MM.1S (cell line): ENCODE results near the gene IGSF10.

Experiments used
- DNase-seq: peaks from one replicate; pipeline ENCODE4 v3.0.0-alpha.2; 2015
- H2AFZ ChIP-seq: fragments of 300-600 bp; sonication (generic); 2 replicates; pipeline ENCODE4 v1.6.0; 2016; ENCODE audit warnings: antibody characterized with exemption, low read length
- H3F3A ChIP-seq: fragments of 300-600 bp; sonication (generic); 2 replicates; pipeline ENCODE4 v1.6.1; 2016; ENCODE audit warnings: mild to moderate bottlenecking, antibody characterized with exemption, low read length, moderate library complexity, mixed read lengths; ENCODE audit not compliant: insufficient read depth
- H3K27ac ChIP-seq: fragments of 300-600 bp; sonication (generic); 2 replicates; pipeline ENCODE4 v1.5.1; 2016; ENCODE audit warnings: mild to moderate bottlenecking, low read length
- H3K27me3 ChIP-seq: fragments of 300-600 bp; sonication (generic); replicated peaks from 2 replicates; pipeline ENCODE4 v1.6.0; 2016; ENCODE audit warnings: low read length; ENCODE audit not compliant: insufficient read depth
- H3K36me3 ChIP-seq: fragments of 300-600 bp; sonication (generic); replicated peaks from 2 replicates; pipeline ENCODE4 v1.6.1; 2016; ENCODE audit warnings: mild to moderate bottlenecking, low read length, mixed read lengths; ENCODE audit not compliant: insufficient read depth
- H3K4me1 ChIP-seq: fragments of 300-600 bp; sonication (generic); 2 replicates; pipeline ENCODE4 v1.6.1; 2016; ENCODE audit warnings: low read length, mixed read lengths
- H3K4me2 ChIP-seq: fragments of 300-600 bp; sonication (generic); 2 replicates; pipeline ENCODE4 v1.6.0; 2016; ENCODE audit warnings: low read depth, low read length
- H3K4me3 ChIP-seq: fragments of 300-600 bp; sonication (generic); 2 replicates; pipeline ENCODE4 v1.5.1; 2016; ENCODE audit warnings: low read length, mixed read lengths
- H3K79me2 ChIP-seq: fragments of 300-600 bp; sonication (generic); 2 replicates; pipeline ENCODE4 v1.6.1; 2016; ENCODE audit warnings: mixed run types, low read length, mixed read lengths
- H3K9ac ChIP-seq: fragments of 300-600 bp; sonication (generic); 2 replicates; pipeline ENCODE4 v1.6.1; 2016; ENCODE audit warnings: low read length, mixed read lengths
- H3K9me2 ChIP-seq: fragments of 300-600 bp; sonication (generic); replicated peaks from 2 replicates; pipeline ENCODE4 v1.6.1; 2016; ENCODE audit warnings: mild to moderate bottlenecking, low read length, mixed read lengths; ENCODE audit not compliant: insufficient read depth
- H3K9me3 ChIP-seq: fragments of 300-600 bp; sonication (generic); replicated peaks from 2 replicates; pipeline ENCODE4 v1.6.1; 2016; ENCODE audit warnings: mild to moderate bottlenecking, low read length, mixed read lengths; ENCODE audit not compliant: insufficient read depth
- H4K20me1 ChIP-seq: fragments of 300-600 bp; sonication (generic); 2 replicates; pipeline ENCODE4 v1.6.1; 2016; ENCODE audit warnings: mild to moderate bottlenecking, low read length, moderate library complexity, mixed read lengths; ENCODE audit not compliant: insufficient read depth
- CTCF ChIP-seq: fragments of 300-600 bp; sonication (generic); IDR thresholded peaks from 2 replicates; pipeline ENCODE4 v1.5.1; 2016; ENCODE audit warnings: antibody characterized with exemption, low read length, mixed read lengths
- EZH2 ChIP-seq: fragments of 300-600 bp; sonication (generic); optimal IDR thresholded peaks from 2 replicates; pipeline ENCODE3; 2017; ENCODE audit warnings: low read depth, mild to moderate bottlenecking, antibody characterized with exemption, low read length, mixed read lengths
- EZH2phosphoT487 ChIP-seq: fragments of 300-600 bp; sonication (generic); IDR thresholded peaks from 2 replicates; pipeline ENCODE4 v1.6.1; 2018; ENCODE audit warnings: antibody characterized with exemption, low read length

IGSF10 gene

GRCh38 chr3:151483488-151483887 lies 22.6 kb upstream of the IGSF10 start:
- DNase-seq, result no peak
- Histone ChIP-seq H3K4me1 (no peaks in the 10 kb centered on the region), H3K36me3 (no peaks in the 10 kb centered on the region), H2AFZ (no peak overlapping the region), H3K9ac (no peak overlapping the region), H3K27ac (no peak overlapping the region), H3K4me3 (no peak overlapping the region), H3K9me3 (no peaks in the 10 kb centered on the region), H3K9me2 (no peaks in the 10 kb centered on the region), H3F3A (no peaks in the 10 kb centered on the region), H3K79me2 (no peaks in the 10 kb centered on the region), H3K4me2 (no peak overlapping the region), H4K20me1 (no peaks in the 10 kb centered on the region), H3K27me3 (no peaks in the 10 kb centered on the region)
- TF ChIP-seq EZH2phosphoT487 (no peak), EZH2 (no peak), CTCF (no peak)

GRCh38 chr3:151480492-151480891 lies 19.6 kb upstream of the IGSF10 start:
- Histone ChIP-seq H3K9ac (no peak overlapping the region), H3K4me3 (no peak overlapping the region), H3K4me1 (no peaks in the 10 kb centered on the region), H3K4me2 (no peak overlapping the region), H3K9me2 (no peaks in the 10 kb centered on the region), H3K9me3 (no peaks in the 10 kb centered on the region), H2AFZ (no peak overlapping the region), H3K27me3 (no peaks in the 10 kb centered on the region), H3K27ac (no peak overlapping the region), H4K20me1 (no peaks in the 10 kb centered on the region), H3K79me2 (no peaks in the 10 kb centered on the region), H3F3A (no peaks in the 10 kb centered on the region), H3K36me3 (no peaks in the 10 kb centered on the region)
- no peak for DNase-seq
- TF ChIP-seq CTCF (no peak), EZH2 (no peak), EZH2phosphoT487 (no peak)

GRCh38 chr3:151479452-151479851 lies 18.6 kb upstream of the IGSF10 start:
- no peaks in the 10 kb centered on the region for H3K9me3 ChIP-seq
- H3K27me3 ChIP-seq, result no peaks in the 10 kb centered on the region
- no peak overlapping the region for H3K9ac ChIP-seq
- H3K79me2 ChIP-seq, result no peaks in the 10 kb centered on the region
- no peaks in the 10 kb centered on the region for H4K20me1 ChIP-seq
- no peaks in the 10 kb centered on the region for H3F3A ChIP-seq
- TF ChIP-seq EZH2phosphoT487 (no peak), EZH2 (no peak), CTCF (no peak)
- H3K9me2 ChIP-seq, result no peaks in the 10 kb centered on the region
- H2AFZ ChIP-seq, result no peak overlapping the region
- H3K4me2 ChIP-seq, result no peak overlapping the region
- no peaks in the 10 kb centered on the region for H3K36me3 ChIP-seq
- H3K4me3 ChIP-seq, result no peak overlapping the region
- no peak overlapping the region for H3K27ac ChIP-seq
- no peaks in the 10 kb centered on the region for H3K4me1 ChIP-seq
- no peak for DNase-seq
